Measurements from ENCODE around the gene PICK1. TPM values are rescaled to one million over a fixed set of nuclear protein-coding genes. Genes with fewer than 3 reads are reported as not detected.

The PICK1 gene
- total RNA-seq: 8.9 TPM

GRCh38 chr22:38056969-38057891, at the start of gene PICK1:
Gene PICK1 (plus strand): TSS chr22:38057404. CDS start chr22:38057810, 406 bp downstream.
- Histone ChIP-seq H3K4me3 (ENCODE audit: low read length in 3 of 3) (peak within 1 kb of the TSS; percentile 83 to 92 (median 84)), H3K9ac (ENCODE audit: low read depth in 1 of 3, low read length in 3 of 3) (peak within 1 kb of the TSS; percentile 73 to 84 (median 84)), H3K36me3 (ENCODE audit: control insufficient read depth in 3 of 3, insufficient read depth in 3 of 3, low read length in 3 of 3) (peaks cover 4 to 11% (median 7%) of the 10 kb centered on the region in 3 donors), H3K4me1 (ENCODE audit: control insufficient read depth in 3 of 3, insufficient read depth in 3 of 3, low read length in 3 of 3) (peaks cover 14 to 26% (median 15%) of the 10 kb centered on the region in 3 donors), H3K27me3 (ENCODE audit: control insufficient read depth in 3 of 3, insufficient read depth in 3 of 3, low read length in 3 of 3) (peaks cover 2 to 14% (median 7%) of the 10 kb centered on the region in 3 donors), H3K9me3 (ENCODE audit: control insufficient read depth in 3 of 3, low read length in 3 of 3) (no peaks in the 10 kb centered on the region), H3K27ac (ENCODE audit: low read depth, low read length) (peak within 1 kb of the TSS; percentile 80)

- no peaks in the 10 kb centered on the region for H3K36me3 ChIP-seq (ENCODE audit: control insufficient read depth in 3 of 3, insufficient read depth in 3 of 3, low read length in 3 of 3)
- no peaks in the 10 kb centered on the region for H3K27me3 ChIP-seq (ENCODE audit: control insufficient read depth in 3 of 3, insufficient read depth in 3 of 3, low read length in 3 of 3)
- no peak overlapping the region for H3K9ac ChIP-seq (ENCODE audit: low read depth in 1 of 3, low read length in 3 of 3)
- H3K4me1 ChIP-seq (ENCODE audit: control insufficient read depth in 3 of 3, insufficient read depth in 3 of 3, low read length in 3 of 3): peaks cover 0 to 4% (median 0%) of the 10 kb centered on the region in 3 donors
- H3K27ac ChIP-seq (ENCODE audit: low read depth, low read length): no peak overlapping the region
- H3K9me3 ChIP-seq (ENCODE audit: control insufficient read depth in 3 of 3, low read length in 3 of 3): no peaks in the 10 kb centered on the region
- no peak overlapping the region for H3K4me3 ChIP-seq (ENCODE audit: low read length in 3 of 3)
Measured at GRCh38 chr22:38009000-38009806, 48.0 kb upstream of the PICK1 start.

GRCh38 chr22:38012604-38013072, 44.6 kb upstream of the PICK1 start:
- Histone ChIP-seq H3K27me3 (ENCODE audit: control insufficient read depth in 3 of 3, insufficient read depth in 3 of 3, low read length in 3 of 3) (no peaks in the 10 kb centered on the region), H3K36me3 (ENCODE audit: control insufficient read depth in 3 of 3, insufficient read depth in 3 of 3, low read length in 3 of 3) (no peaks in the 10 kb centered on the region), H3K4me3 (ENCODE audit: low read length in 3 of 3) (no peak overlapping the region), H3K9me3 (ENCODE audit: control insufficient read depth in 3 of 3, low read length in 3 of 3) (no peaks in the 10 kb centered on the region), H3K4me1 (ENCODE audit: control insufficient read depth in 3 of 3, insufficient read depth in 3 of 3, low read length in 3 of 3) (peaks cover 7% of the 10 kb centered on the region in 3 donors), H3K9ac (ENCODE audit: low read depth in 1 of 3, low read length in 3 of 3) (no peak overlapping the region), H3K27ac (ENCODE audit: low read depth, low read length) (no peak overlapping the region)

DNA sequence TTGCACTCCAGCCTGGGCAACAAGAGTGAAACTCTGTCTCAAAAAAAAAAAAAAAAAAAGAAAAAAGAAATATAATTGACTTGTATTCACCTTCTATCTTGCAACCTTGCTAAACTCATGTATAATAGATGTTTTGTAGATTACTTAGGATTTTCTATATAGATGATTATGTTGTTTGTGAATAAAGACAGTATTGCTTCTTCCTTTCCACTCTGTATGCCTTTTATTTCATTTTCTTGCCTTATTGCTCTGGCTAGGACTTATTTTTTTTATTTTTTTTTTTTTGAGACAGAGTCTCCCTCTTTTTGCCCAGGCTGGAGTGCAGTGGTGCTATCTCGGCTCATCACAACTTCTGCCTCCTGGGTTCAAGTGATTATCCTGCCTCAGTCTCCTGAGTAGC, 43.1 kb upstream of the PICK1 start:
- peaks cover 11 to 12% (median 11%) of the 10 kb centered on the region in 3 donors for H3K4me1 ChIP-seq (ENCODE audit: control insufficient read depth in 3 of 3, insufficient read depth in 3 of 3, low read length in 3 of 3)
- no peak overlapping the region for H3K9ac ChIP-seq (ENCODE audit: low read depth in 1 of 3, low read length in 3 of 3)
- H3K36me3 ChIP-seq (ENCODE audit: control insufficient read depth in 3 of 3, insufficient read depth in 3 of 3, low read length in 3 of 3): no peaks in the 10 kb centered on the region
- no peaks in the 10 kb centered on the region for H3K9me3 ChIP-seq (ENCODE audit: control insufficient read depth in 3 of 3, low read length in 3 of 3)
- no peak overlapping the region for H3K27ac ChIP-seq (ENCODE audit: low read depth, low read length)
- H3K4me3 ChIP-seq (ENCODE audit: low read length in 3 of 3): no peak overlapping the region
- no peaks in the 10 kb centered on the region for H3K27me3 ChIP-seq (ENCODE audit: control insufficient read depth in 3 of 3, insufficient read depth in 3 of 3, low read length in 3 of 3)

DNA sequence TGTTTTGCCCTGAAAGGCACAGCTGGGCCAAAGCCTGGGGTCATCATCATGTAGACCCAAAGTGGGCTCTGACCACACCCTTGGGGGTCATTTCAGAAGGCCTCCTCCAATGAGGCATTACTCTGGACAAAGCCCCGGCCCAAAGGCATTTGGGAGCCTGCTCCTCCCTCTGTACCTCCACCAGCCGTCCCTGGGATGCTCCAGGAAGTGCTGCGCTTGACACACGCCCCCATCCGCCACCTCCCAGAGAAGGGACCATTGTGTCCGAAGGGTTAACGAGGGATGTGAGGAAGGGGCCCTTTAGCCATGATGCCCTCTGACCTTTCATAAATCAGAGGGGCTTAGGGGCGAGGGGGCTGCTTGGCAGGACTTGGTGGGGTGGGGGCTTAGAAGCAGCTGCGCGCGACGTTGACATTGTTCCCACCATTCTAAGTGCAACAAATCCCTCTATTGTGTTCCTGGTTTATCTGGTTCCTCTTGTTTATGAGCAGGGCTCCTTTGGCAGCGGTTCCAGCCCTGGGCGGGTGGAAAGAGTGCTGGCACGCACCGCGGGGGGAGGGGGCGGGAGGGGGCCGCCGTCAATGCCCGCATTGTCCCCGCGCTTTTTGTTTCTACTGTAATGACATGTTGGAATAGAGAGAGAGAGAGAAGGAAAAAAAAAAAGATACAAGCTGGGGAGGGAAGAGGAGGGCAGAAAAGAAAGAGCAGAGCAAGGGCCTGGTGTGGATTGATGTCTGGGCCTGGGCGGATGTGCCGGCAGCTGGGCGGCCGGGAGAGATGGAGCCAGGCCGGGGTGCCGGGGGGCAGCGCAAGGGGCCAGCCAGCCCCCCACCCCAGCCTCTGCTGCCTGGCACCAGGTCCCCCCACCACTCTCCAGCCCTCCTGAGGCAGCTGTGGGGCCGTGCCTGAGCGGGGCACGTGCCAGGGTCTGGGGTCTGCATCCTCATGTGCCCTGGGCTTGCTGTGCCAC, 40.7 kb upstream of the PICK1 start:
- Histone ChIP-seq H3K9ac (ENCODE audit: low read depth in 1 of 3, low read length in 3 of 3) (peak overlapping the region in 1 of 3 donors; percentile 45), H3K27ac (ENCODE audit: low read depth, low read length) (no peak overlapping the region), H3K27me3 (ENCODE audit: control insufficient read depth in 3 of 3, insufficient read depth in 3 of 3, low read length in 3 of 3) (no peaks in the 10 kb centered on the region), H3K36me3 (ENCODE audit: control insufficient read depth in 3 of 3, insufficient read depth in 3 of 3, low read length in 3 of 3) (no peaks in the 10 kb centered on the region), H3K9me3 (ENCODE audit: control insufficient read depth in 3 of 3, low read length in 3 of 3) (no peaks in the 10 kb centered on the region), H3K4me1 (ENCODE audit: control insufficient read depth in 3 of 3, insufficient read depth in 3 of 3, low read length in 3 of 3) (peaks cover 11 to 12% (median 11%) of the 10 kb centered on the region in 3 donors), H3K4me3 (ENCODE audit: low read length in 3 of 3) (no peak overlapping the region)

DNA sequence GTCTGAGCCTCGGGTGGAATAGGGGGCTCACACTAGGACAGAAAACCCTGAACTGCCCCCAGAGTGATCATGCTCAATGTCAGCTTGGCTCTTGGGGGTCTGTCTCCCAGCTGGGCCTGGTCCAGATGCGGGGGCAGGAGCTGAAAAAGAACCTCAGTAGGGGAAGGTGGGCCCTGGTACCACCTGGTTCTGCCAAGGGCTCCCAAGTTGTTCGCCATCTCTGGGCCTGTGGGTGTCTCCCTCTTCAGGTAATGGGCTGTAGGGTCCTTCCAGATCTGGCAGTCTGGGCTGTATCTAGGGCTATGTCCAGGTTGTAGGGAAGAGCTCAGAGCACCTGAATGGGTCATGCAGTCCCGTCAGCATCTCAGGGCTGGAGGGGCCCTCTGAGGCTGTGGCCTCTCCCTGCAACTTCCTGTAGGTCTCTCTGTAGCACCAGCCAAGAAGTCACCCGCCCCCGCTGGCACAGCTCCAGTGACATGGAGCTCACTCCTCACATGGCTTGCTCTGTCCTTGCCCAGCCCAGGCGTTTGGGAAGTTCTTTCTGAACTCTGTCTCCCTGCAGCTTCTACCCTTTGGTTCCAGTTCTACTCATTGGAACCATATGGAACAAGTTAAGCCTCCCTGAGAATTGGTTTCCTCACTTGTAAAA, 39.8 kb upstream of the PICK1 start:
- Histone ChIP-seq H3K9ac (ENCODE audit: low read depth in 1 of 3, low read length in 3 of 3) (peak overlapping the region in 1 of 3 donors; percentile 30), H3K4me1 (ENCODE audit: control insufficient read depth in 3 of 3, insufficient read depth in 3 of 3, low read length in 3 of 3) (peaks cover 11 to 12% (median 11%) of the 10 kb centered on the region in 3 donors), H3K27ac (ENCODE audit: low read depth, low read length) (no peak overlapping the region), H3K4me3 (ENCODE audit: low read length in 3 of 3) (no peak overlapping the region), H3K36me3 (ENCODE audit: control insufficient read depth in 3 of 3, insufficient read depth in 3 of 3, low read length in 3 of 3) (no peaks in the 10 kb centered on the region), H3K27me3 (ENCODE audit: control insufficient read depth in 3 of 3, insufficient read depth in 3 of 3, low read length in 3 of 3) (no peaks in the 10 kb centered on the region), H3K9me3 (ENCODE audit: control insufficient read depth in 3 of 3, low read length in 3 of 3) (no peaks in the 10 kb centered on the region)

DNA sequence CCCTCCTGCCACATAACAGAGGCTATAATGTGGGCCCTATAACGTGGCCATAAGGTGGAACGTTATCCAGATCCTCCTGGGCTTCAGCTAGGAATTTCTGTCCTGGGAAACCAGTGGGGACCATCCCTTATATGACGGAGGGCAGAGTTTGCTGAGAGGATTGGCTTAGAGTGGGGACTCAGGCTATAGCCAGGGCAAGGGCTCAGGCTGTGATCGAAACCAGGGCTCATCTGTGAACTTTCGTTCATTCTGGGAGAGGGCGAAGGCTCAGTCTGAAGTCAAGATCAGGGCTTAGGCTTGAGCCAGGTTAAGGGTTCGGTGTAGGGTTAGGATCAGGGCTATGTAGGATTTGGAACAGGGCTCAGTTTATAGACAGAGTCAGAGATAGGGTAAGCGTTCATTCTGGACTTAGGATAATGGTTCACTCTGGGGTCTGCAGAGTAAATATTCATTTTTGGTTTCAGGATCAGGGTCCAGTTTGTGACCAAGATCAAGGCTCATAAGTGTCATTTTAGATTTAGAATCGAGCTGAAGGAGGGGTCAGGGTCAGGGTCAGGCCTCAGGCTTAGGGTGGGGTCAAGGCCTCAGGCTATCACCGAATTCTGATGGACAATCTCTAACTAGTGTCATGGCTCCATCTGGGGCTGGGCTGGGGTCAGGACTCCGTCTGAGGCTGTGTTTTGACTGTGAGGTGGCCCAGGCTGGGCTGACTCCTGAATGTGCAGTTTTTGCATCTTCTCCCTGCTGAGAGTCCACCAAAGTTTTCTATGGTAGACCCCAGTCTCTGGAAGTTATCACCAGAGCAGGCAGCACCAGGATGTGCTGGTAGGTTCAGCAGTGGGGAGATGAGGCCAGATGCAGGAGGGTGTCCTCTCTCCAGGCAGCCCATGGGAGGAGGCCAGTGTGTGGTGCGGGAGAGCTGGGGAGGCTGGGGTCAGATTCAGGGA, 39.0 kb upstream of the PICK1 start:
- Histone ChIP-seq H3K9ac (ENCODE audit: low read depth in 1 of 3, low read length in 3 of 3) (peak overlapping the region in 2 of 3 donors; percentile 8 to 30), H3K27me3 (ENCODE audit: control insufficient read depth in 3 of 3, insufficient read depth in 3 of 3, low read length in 3 of 3) (no peaks in the 10 kb centered on the region), H3K9me3 (ENCODE audit: control insufficient read depth in 3 of 3, low read length in 3 of 3) (no peaks in the 10 kb centered on the region), H3K4me3 (ENCODE audit: low read length in 3 of 3) (no peak overlapping the region), H3K4me1 (ENCODE audit: control insufficient read depth in 3 of 3, insufficient read depth in 3 of 3, low read length in 3 of 3) (peaks cover 11 to 12% (median 11%) of the 10 kb centered on the region in 3 donors), H3K27ac (ENCODE audit: low read depth, low read length) (no peak overlapping the region), H3K36me3 (ENCODE audit: control insufficient read depth in 3 of 3, insufficient read depth in 3 of 3, low read length in 3 of 3) (no peaks in the 10 kb centered on the region)

Data from skeletal muscle tissue (tissue), 4 donors.